PC-9 (cell line): ENCODE measurements around the gene MCIDAS. TPM values are rescaled to one million over a fixed set of nuclear protein-coding genes. Genes with fewer than 3 reads are reported as not detected.
A peak's percentile ranks its signal among the peaks of the same experiment; 100 is the strongest.

Source experiments
- BruUV-seq: library from RNA; stranded (reverse); fragments of 400-500 nt; replicated peaks from 2 replicates; lab custom pipeline; 2021; lab: Mats Ljungman, UMichigan
- CTCF ChIA-PET: fragments of 300-600 bp; sonication (Branson Sonifier 250); formaldehyde crosslinking; loops from one replicate; lab custom pipeline; 2022; ENCODE audit warnings: antibody characterized with exemption; lab: Charles Lee
- POLR2A ChIA-PET: fragments of 300-600 bp; sonication (Branson Sonifier 250); formaldehyde crosslinking; loops from one replicate; lab custom pipeline; 2022; ENCODE audit warnings: antibody characterized with exemption; ENCODE audit not compliant: unreplicated experiment; lab: Charles Lee
- DNase-seq, 2 experiments: peaks; one replicate each; pipeline versions ENCODE4 v3.0.0 to v3.0.0-alpha.2; 2015 to 2022; ENCODE audit warnings: mixed read lengths in 1 of 2
- H2AFZ ChIP-seq: fragments of 200-600 bp; sonication (generic); 2 replicates; pipeline ENCODE4 v1.8.1; 2017; ENCODE audit warnings: antibody characterized with exemption
- H3F3A ChIP-seq: fragments of 200-600 bp; sonication (generic); 2 replicates; pipeline ENCODE4 v1.8.1; 2017; ENCODE audit warnings: antibody characterized with exemption, mild to moderate bottlenecking, low read depth; ENCODE audit not compliant: insufficient read depth
- H3K27ac ChIP-seq: fragments of 200-600 bp; sonication (generic); 2 replicates; pipeline ENCODE4 v1.6.1; 2016; ENCODE audit warnings: mixed run types
- H3K27me3 ChIP-seq: fragments of 200-600 bp; sonication (generic); 2 replicates; pipeline ENCODE4 v1.6.1; 2016; ENCODE audit warnings: low read depth, mixed run types; ENCODE audit not compliant: insufficient read depth
- H3K36me3 ChIP-seq: fragments of 200-600 bp; sonication (generic); 2 replicates; pipeline ENCODE4 v1.6.1; 2016; ENCODE audit warnings: low read depth, mixed run types
- H3K4me1 ChIP-seq: fragments of 200-600 bp; sonication (generic); replicated peaks from 2 replicates; pipeline ENCODE4 v1.6.1; 2016; ENCODE audit warnings: mixed run types; ENCODE audit not compliant: insufficient read depth
- H3K4me2 ChIP-seq: fragments of 200-600 bp; sonication (generic); 2 replicates; pipeline ENCODE4 v1.6.1; 2017; ENCODE audit warnings: mixed run types
- H3K4me3 ChIP-seq: fragments of 200-600 bp; sonication (generic); 2 replicates; pipeline ENCODE4 v1.6.1; 2016; ENCODE audit warnings: mixed run types
- H3K79me2 ChIP-seq: fragments of 200-600 bp; sonication (generic); 2 replicates; pipeline ENCODE4 v1.6.1; 2017; ENCODE audit warnings: low read depth, mixed run types
- H3K9me2 ChIP-seq: fragments of 200-600 bp; sonication (generic); 2 replicates; pipeline ENCODE4 v1.8.1; 2017; ENCODE audit warnings: mild to moderate bottlenecking; ENCODE audit not compliant: insufficient read depth
- H3K9me3 ChIP-seq: fragments of 200-600 bp; sonication (generic); 2 replicates; pipeline ENCODE4 v1.8.1; 2016; ENCODE audit warnings: low read depth; ENCODE audit not compliant: insufficient read depth
- H4K20me1 ChIP-seq: fragments of 200-600 bp; sonication (generic); 2 replicates; pipeline ENCODE4 v1.8.1; 2017; ENCODE audit not compliant: insufficient read depth
- EZH2 ChIP-seq: fragments of 200-600 bp; sonication (generic); IDR thresholded peaks from 2 replicates; pipeline ENCODE4 v1.8.0; 2017; ENCODE audit warnings: antibody characterized with exemption, low read depth
- intact Hi-C: fragments of 100-400 bp; cut with micrococcal nuclease; formaldehyde crosslinking; loops from one replicate; pipeline ENCODE4 v1.10.0; 2022; ENCODE audit not compliant: unreplicated experiment
- total RNA-seq: library from RNA; stranded (reverse); gene quantifications from 2 replicates; pipeline ENCODE4 v1.2.3, GENCODE V29; 2021
- TF ChIP-seq, protein P1 (sequence below): fragments of 200-600 bp; sonication (generic); conservative IDR thresholded peaks from 2 replicates; pipeline ENCODE4 v1.6.1; 2017; ENCODE audit warnings: mixed run types, antibody characterized with exemption, mild to moderate bottlenecking, moderate library complexity

The MCIDAS gene
- total RNA-seq, 1 experiment from 2014 or later = 1.8 TPM

DNA sequence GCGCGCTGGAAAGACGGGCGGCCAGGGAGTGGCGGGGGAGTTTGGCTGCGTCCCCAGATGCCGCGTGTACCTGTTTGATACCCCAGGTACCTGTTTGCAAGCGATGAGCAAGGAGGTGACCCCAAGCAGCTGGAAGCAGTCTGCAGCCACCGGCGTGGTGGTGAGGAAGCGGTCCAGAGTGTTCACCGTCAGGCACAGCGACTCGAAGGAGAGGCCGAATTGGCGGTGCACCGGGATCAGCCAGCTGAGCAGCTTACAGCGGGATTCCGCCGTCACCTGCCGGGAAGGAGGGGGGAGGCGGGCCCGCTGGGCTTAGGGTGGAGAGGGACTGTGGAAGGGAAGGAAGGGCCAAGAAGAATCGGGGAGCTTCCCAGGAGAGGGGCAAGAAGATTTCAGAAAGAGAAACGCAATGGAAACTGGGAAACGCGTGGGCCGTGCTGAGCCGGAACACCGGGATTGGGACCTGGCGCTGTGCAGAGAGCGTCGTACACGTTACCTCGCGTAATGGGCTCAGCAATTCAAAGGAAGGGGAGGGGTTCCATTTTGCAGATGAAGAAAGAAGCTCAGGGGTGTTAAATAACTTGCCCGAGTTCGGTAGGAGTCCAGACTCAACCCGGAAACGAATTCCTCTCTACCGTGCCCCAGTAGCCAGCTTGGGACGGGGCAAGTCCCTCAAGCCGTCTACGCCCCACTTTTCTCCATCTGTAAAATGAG is 5.3 kb upstream of the MCIDAS start:
- Histone ChIP-seq H4K20me1 (no peaks in the 10 kb centered on the region), H3K4me3 (peak overlapping the region; percentile 89), H3K27me3 (no peaks in the 10 kb centered on the region), H3K79me2 (no peaks in the 10 kb centered on the region), H3K4me1 (peaks cover 23% of the 10 kb centered on the region), H3K36me3 (no peaks in the 10 kb centered on the region), H2AFZ (peak overlapping the region; percentile 97), H3K27ac (peak overlapping the region; percentile 30; the same call in 1 of the 2 replicates), H3K9me2 (no peaks in the 10 kb centered on the region), H3K9me3 (no peaks in the 10 kb centered on the region), H3K4me2 (peak overlapping the region; percentile 97), H3F3A (peaks cover 29% of the 10 kb centered on the region)
- CTCF ChIA-PET = interaction anchor here (0.6 to 1.4 kb wide), 4 partner anchors 45 to 476 kb away, joined by 3 to 7 read pairs (median 3); no protein-coding TSS in a partner anchor
- POLR2A ChIA-PET = interaction anchor here (0.6 kb wide), 1 partner anchor 45 kb away, joined by 6 read pairs; no protein-coding TSS in a partner anchor
- BruUV-seq = TSS peak; percentile 36
- intact Hi-C loops = loop anchor here (2.0 kb wide), 1 partner anchor 74 kb away; the partner anchor contains the start of genes DHX29 and MTREX
- TF ChIP-seq, protein P1, sequence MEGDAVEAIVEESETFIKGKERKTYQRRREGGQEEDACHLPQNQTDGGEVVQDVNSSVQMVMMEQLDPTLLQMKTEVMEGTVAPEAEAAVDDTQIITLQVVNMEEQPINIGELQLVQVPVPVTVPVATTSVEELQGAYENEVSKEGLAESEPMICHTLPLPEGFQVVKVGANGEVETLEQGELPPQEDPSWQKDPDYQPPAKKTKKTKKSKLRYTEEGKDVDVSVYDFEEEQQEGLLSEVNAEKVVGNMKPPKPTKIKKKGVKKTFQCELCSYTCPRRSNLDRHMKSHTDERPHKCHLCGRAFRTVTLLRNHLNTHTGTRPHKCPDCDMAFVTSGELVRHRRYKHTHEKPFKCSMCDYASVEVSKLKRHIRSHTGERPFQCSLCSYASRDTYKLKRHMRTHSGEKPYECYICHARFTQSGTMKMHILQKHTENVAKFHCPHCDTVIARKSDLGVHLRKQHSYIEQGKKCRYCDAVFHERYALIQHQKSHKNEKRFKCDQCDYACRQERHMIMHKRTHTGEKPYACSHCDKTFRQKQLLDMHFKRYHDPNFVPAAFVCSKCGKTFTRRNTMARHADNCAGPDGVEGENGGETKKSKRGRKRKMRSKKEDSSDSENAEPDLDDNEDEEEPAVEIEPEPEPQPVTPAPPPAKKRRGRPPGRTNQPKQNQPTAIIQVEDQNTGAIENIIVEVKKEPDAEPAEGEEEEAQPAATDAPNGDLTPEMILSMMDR = no peak
- DNase-seq = peak; percentile 52 to 57

DNA sequence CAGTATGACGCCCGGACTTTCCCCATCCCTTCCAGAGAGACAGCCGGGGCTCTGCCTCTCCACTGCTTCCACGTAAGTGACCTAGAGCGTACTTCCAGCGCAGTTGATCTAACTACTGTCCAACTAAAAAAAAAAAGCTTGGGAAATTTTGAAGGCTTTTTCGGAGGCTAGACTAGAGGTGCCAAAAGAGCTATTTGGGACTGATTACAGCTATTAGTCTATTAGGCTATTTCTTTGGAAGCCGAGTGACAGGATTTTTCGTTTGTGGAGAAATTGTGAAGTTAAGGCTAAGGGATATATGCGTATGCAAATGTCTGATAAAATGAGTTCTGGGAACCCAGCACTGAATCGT is 4.8 kb upstream of the MCIDAS start:
- Histone ChIP-seq H3K9me2 (no peaks in the 10 kb centered on the region), H3K4me1 (peaks cover 23% of the 10 kb centered on the region), H3K79me2 (no peaks in the 10 kb centered on the region), H3K4me3 (peak overlapping the region; percentile 89), H2AFZ (peak overlapping the region; percentile 97), H4K20me1 (no peaks in the 10 kb centered on the region), H3K4me2 (peak overlapping the region; percentile 97), H3K27me3 (no peaks in the 10 kb centered on the region), H3K36me3 (no peaks in the 10 kb centered on the region), H3K9me3 (no peaks in the 10 kb centered on the region), H3F3A (peaks cover 29% of the 10 kb centered on the region), H3K27ac (peak overlapping the region; percentile 30; the same call in 1 of the 2 replicates)
- intact Hi-C loops = loop anchor here (2.0 kb wide), 1 partner anchor 75 kb away; the partner anchor contains the start of genes DHX29 and MTREX
- BruUV-seq = no TSS peak
- TF ChIP-seq, protein P1 = no peak
- no peak for TF ChIP-seq EZH2
- DNase-seq = no peak
- POLR2A ChIA-PET = interaction anchor here (0.6 kb wide), 1 partner anchor 45 kb away, joined by 6 read pairs; no protein-coding TSS in a partner anchor
- CTCF ChIA-PET = interaction anchor here (0.6 to 1.4 kb wide), 4 partner anchors 44 to 477 kb away, joined by 3 to 7 read pairs (median 3); no protein-coding TSS in a partner anchor

DNA sequence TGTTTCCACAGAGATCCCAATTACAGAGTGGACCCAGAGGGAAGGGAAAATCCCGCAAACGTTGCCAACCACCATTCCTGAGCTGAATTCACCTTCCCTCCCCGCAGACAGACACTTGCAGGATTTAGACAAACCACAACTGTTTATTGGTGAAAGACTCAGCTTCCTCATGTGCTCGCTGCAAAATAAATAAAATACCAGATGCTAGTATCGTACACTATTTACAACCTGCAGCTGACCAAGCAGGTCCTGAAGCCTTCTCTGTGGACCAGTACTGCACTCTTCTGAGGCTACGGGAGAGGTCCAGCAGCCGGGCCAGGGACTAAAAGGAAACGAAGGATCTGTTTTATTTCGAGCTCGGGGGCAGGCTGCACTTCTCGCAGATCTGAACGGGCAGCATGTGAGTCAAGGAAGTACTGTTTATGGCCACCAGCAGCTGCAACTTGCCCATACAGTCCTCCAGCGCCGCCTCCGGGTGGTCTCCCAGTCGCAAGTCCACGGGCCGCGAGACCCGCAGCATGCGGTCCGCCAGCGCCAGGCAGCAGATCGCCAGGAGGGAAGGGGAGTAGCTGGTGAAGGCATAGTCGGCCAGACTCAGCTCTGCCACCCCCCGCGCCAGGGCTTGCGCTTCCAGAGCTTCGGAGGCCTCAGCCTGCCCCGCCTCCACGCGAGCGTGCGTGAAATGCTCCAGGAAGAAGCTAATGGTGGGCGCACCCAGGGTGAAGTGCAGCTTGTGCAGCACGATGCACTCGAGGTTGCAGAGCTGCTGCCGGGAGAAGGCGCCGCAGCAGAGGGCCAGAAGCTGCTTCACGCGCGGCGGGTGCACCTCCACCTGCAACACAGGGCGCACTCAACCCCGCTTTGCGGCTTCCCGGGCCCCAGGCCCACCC is 4.2 kb upstream of the MCIDAS start:
- peak in 1 of 2 experiments; percentile 37 for DNase-seq
- peak overlapping the region; percentile 89 for H3K4me3 ChIP-seq
- no peaks in the 10 kb centered on the region for H3K9me3 ChIP-seq
- intact Hi-C loops = no loop called here
- peak overlapping the region; percentile 97 for H2AFZ ChIP-seq
- H3K79me2 ChIP-seq = no peaks in the 10 kb centered on the region
- ChIA-PET POLR2A (interaction anchor here (0.6 kb wide), 1 partner anchor 535 kb away, joined by 12 read pairs; no protein-coding TSS in a partner anchor), CTCF (interaction anchor here (1.4 kb wide), 1 partner anchor 44 kb away, joined by 7 read pairs; no protein-coding TSS in a partner anchor)
- H3K27ac ChIP-seq = no peak overlapping the region
- H3K4me1 ChIP-seq = peaks cover 23% of the 10 kb centered on the region
- BruUV-seq = no TSS peak
- H3K36me3 ChIP-seq = no peaks in the 10 kb centered on the region
- no peaks in the 10 kb centered on the region for H3K27me3 ChIP-seq
- no peak for TF ChIP-seq EZH2
- TF ChIP-seq, protein P1 = no peak
- no peaks in the 10 kb centered on the region for H3K9me2 ChIP-seq
- H3F3A ChIP-seq = peaks cover 29% of the 10 kb centered on the region
- H4K20me1 ChIP-seq = no peaks in the 10 kb centered on the region
- H3K4me2 ChIP-seq = peak overlapping the region; percentile 97
